BE2C (cell line): ENCODE measurements around the gene CHRM2.

ENCODE experiments used
- DNase-seq: peaks from one replicate; pipeline ENCODE4 v3.0.0-alpha.2; 2020
- H3K27me3 ChIP-seq: fragments of 250-450 bp; sonication (Bioruptor Pico); 2 replicates; pipeline ENCODE4 v1.5.1; 2020; ENCODE audit warnings: mild to moderate bottlenecking
- H3K36me3 ChIP-seq: fragments of 250-450 bp; sonication (Bioruptor Pico); 2 replicates; pipeline ENCODE4 v1.5.1; 2020; ENCODE audit warnings: mild to moderate bottlenecking
- H3K4me1 ChIP-seq: fragments of 250-450 bp; sonication (Bioruptor Pico); 2 replicates; pipeline ENCODE4 v1.5.1; 2020
- H3K4me3 ChIP-seq: 2 replicates; pipeline ENCODE4 v1.5.1; 2011; ENCODE audit warnings: low read depth, low read length
- H3K9me3 ChIP-seq: fragments of 250-450 bp; sonication (Bioruptor Pico); 2 replicates; pipeline ENCODE4 v1.5.1; 2020
- TF ChIP-seq, protein P1 (sequence below): IDR thresholded peaks from 2 replicates; pipeline ENCODE4 v1.5.1; 2012; ENCODE audit warnings: mild to moderate bottlenecking, low read depth, low read length

CHRM2 gene

DNA sequence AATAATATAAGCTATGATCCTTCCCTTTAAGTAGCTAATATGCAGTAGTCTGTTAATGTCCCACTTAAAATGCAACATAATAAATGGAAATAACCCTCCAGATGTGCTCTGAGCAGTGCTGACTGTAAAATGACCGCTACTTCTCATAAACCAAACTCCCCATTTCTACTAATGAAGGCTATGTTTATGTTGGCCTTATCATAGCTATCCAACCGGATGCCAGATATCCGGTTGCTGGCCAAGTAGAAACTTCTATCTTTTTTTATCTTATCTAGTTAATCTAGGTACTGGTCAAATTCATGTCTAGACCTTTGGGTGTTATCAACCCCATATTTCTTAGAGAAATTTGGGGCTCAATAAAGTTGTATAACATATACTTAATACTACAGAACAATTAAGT is 56.6 kb downstream of the CHRM2 start:
- Histone ChIP-seq H3K4me3 (no peak overlapping the region), H3K36me3 (no peaks in the 10 kb centered on the region), H3K27me3 (no peaks in the 10 kb centered on the region), H3K9me3 (no peaks in the 10 kb centered on the region), H3K4me1 (peaks cover 5% of the 10 kb centered on the region)
- TF ChIP-seq, protein P1, sequence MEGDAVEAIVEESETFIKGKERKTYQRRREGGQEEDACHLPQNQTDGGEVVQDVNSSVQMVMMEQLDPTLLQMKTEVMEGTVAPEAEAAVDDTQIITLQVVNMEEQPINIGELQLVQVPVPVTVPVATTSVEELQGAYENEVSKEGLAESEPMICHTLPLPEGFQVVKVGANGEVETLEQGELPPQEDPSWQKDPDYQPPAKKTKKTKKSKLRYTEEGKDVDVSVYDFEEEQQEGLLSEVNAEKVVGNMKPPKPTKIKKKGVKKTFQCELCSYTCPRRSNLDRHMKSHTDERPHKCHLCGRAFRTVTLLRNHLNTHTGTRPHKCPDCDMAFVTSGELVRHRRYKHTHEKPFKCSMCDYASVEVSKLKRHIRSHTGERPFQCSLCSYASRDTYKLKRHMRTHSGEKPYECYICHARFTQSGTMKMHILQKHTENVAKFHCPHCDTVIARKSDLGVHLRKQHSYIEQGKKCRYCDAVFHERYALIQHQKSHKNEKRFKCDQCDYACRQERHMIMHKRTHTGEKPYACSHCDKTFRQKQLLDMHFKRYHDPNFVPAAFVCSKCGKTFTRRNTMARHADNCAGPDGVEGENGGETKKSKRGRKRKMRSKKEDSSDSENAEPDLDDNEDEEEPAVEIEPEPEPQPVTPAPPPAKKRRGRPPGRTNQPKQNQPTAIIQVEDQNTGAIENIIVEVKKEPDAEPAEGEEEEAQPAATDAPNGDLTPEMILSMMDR, result no peak
- no peak for DNase-seq

DNA sequence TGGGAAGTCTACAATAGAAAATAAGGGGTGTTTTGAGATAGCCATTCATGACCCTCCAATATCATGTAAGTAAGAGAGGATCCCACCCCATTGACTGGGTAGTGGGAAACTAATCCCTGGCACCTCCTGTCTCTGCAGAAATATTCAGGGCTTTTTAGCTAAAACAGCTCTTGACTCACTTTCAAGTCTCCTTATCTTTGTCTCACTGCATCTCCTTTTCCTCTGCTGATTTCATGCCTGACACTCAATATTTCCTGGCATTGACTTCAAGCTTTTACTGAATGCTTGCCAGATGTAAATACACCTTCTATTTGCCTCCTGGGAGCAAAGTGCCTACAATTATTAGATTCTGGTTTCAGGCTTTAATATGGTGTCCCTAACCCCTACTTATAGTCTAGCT is 57.1 kb downstream of the CHRM2 start:
- TF ChIP-seq, protein P1, result no peak
- Histone ChIP-seq H3K36me3 (no peaks in the 10 kb centered on the region), H3K4me3 (no peak overlapping the region), H3K27me3 (no peaks in the 10 kb centered on the region), H3K9me3 (no peaks in the 10 kb centered on the region), H3K4me1 (peaks cover 5% of the 10 kb centered on the region)
- DNase-seq, result no peak

DNA sequence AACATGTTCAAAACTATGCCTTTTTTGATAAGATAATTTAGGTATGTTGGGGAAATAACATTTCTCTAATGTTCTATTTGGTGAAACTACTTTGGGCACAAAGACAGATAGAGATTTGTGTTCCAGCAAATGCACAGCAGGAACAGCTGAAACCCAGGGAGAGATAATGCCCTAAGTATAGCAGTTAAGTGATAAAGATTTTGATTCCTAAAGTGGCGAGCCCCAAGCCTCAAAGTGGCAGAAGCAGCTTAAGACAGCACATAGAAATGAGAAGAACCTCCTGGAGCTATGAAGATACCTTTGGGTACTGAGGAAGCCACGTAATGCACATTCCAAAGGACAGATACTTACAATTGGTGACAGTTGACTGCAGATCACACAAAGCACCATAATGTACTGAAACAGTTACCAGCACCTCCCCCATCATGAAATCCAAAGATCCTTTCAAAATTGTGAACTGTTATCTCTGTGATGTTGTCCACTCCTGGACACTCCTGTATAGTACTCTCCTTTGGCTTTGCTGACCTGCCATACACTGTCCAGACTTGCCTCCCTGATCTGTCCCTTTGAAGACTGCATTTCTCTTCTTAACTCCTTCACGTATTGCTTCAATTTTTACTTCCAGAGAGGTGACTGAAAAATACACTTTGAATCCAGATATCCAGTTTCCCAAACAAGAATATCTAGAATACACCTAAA is 62.9 kb downstream of the CHRM2 start:
- Histone ChIP-seq H3K36me3 (no peaks in the 10 kb centered on the region), H3K27me3 (no peaks in the 10 kb centered on the region), H3K9me3 (no peaks in the 10 kb centered on the region), H3K4me1 (no peaks in the 10 kb centered on the region; the same call in 1 of the 2 replicates), H3K4me3 (no peak overlapping the region)
- DNase-seq, result no peak
- TF ChIP-seq, protein P1, result no peak

DNA sequence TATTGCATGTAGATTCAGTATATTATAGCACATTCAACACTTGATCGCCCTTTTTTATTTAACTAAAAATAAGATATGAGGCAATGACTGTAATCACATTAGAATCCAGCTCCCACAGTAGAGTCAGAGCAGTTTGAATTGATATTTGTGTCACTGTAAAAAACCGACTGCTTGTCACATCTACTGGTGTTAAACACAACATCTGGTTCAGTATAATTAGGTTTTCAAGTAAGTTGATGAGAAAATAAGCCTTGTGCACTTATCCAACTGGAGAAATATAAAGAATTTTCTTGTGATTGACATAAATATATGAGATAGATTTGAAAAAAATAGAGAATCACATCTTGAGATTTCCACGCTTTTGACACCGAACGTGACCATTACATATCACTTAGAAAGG is 69.0 kb downstream of the CHRM2 start:
- H3K36me3 ChIP-seq, result no peaks in the 10 kb centered on the region
- TF ChIP-seq, protein P1, result no peak
- no peaks in the 10 kb centered on the region for H3K27me3 ChIP-seq

DNA sequence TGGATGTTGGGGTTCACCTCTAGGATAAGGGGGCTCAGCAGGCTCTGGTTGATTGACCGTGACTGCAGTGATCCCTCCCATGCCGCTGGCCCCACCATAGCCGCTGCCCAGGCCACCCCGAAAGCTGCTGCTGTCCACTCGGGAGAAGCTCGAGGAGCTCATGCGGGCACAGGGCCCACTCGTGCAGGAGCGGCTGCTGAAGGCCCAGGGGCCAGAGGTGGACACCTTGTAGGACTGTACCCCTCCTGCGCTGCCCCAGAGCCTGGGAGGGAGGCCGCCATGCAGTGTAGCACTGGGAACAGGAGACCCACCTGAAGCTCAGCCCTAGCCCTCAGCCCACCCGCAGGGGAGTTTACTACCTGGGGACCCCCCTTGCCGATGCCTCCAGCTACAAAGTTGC is 70.0 kb downstream of the CHRM2 start:
- Histone ChIP-seq H3K4me1 (peaks cover 8% of the 10 kb centered on the region), H3K9me3 (no peaks in the 10 kb centered on the region), H3K27me3 (no peaks in the 10 kb centered on the region), H3K4me3 (no peak overlapping the region), H3K36me3 (no peaks in the 10 kb centered on the region)
- DNase-seq, result no peak
- TF ChIP-seq, protein P1, result no peak

More for the DNA sequence above, 69.0 kb downstream of the CHRM2 start:
- Histone ChIP-seq H3K9me3 (no peaks in the 10 kb centered on the region), H3K4me3 (no peak overlapping the region), H3K4me1 (peaks cover 8% of the 10 kb centered on the region)
- DNase-seq, result no peak

DNA sequence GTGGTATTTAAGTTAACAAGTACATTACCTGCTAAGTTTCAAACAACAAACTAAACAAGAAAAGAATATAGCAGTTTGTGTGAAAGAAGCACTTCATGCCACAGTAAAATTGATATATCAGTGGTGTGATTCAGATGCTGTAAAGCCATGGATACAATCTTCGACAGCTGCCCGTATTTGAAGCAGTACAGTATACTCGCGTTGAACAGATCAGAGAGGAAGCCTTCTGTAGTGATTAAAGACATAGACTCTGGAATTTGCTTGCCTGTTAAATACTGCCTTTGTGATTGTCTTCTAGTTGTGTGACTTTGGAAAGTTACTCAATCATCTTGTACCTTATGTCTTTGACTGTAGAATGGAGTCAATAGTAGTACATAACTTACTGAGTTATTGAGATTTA is 71.7 kb downstream of the CHRM2 start:
- Histone ChIP-seq H3K27me3 (no peaks in the 10 kb centered on the region), H3K4me3 (no peak overlapping the region), H3K4me1 (peaks cover 8% of the 10 kb centered on the region), H3K36me3 (no peaks in the 10 kb centered on the region), H3K9me3 (no peaks in the 10 kb centered on the region)
- no peak for DNase-seq
- TF ChIP-seq, protein P1, result no peak
